GM23338 (cell line): ENCODE data around the gene HLA-F. TPM values are rescaled to one million over a fixed set of nuclear protein-coding genes. Genes with fewer than 3 reads are reported as not detected.

Source experiments
- ATAC-seq: fragments of 200-7000 bp; cut with Tn5 transposase; 3 replicates; pipeline ENCODE4 v1.9.1; 2020
- DNase-seq: peaks from one replicate; pipeline ENCODE4 v3.0.0-alpha.2; 2015; ENCODE audit warnings: low spot score
- H2AFZ ChIP-seq: fragments of 200-600 bp; sonication (generic); 2 replicates; pipeline ENCODE4 v1.8.0; 2016; ENCODE audit warnings: antibody characterized with exemption, mild to moderate bottlenecking, moderate library complexity
- H3F3A ChIP-seq: fragments of 200-600 bp; sonication (generic); replicated peaks from 2 replicates; pipeline ENCODE4 v1.8.0; 2017; ENCODE audit warnings: antibody characterized with exemption, mixed run types, low read depth
- H3K27ac ChIP-seq: fragments of 200-600 bp; sonication (generic); 2 replicates; pipeline ENCODE4 v1.6.1; 2016; ENCODE audit warnings: low read depth
- H3K27me3 ChIP-seq: fragments of 200-600 bp; sonication (generic); 2 replicates; pipeline ENCODE4 v1.8.0; 2016; ENCODE audit warnings: mild to moderate bottlenecking, mixed run types, moderate library complexity; ENCODE audit not compliant: insufficient read depth
- H3K36me3 ChIP-seq: fragments of 200-600 bp; sonication (generic); 2 replicates; pipeline ENCODE4 v1.8.0; 2016; ENCODE audit warnings: mild to moderate bottlenecking; ENCODE audit not compliant: insufficient read depth
- H3K4me1 ChIP-seq: fragments of 200-600 bp; sonication (generic); 2 replicates; pipeline ENCODE4 v1.8.0; 2016; ENCODE audit warnings: mild to moderate bottlenecking, moderate library complexity; ENCODE audit not compliant: insufficient read depth
- H3K4me2 ChIP-seq: fragments of 200-600 bp; sonication (generic); 2 replicates; pipeline ENCODE4 v1.7.1; 2017; ENCODE audit warnings: mixed run types
- H3K4me3 ChIP-seq: fragments of 200-600 bp; sonication (generic); 2 replicates; pipeline ENCODE4 v1.6.1; 2016; ENCODE audit warnings: mixed run types
- H3K79me2 ChIP-seq: fragments of 200-600 bp; sonication (generic); replicated peaks from 2 replicates; pipeline ENCODE4 v1.8.0; 2017; ENCODE audit warnings: mild to moderate bottlenecking; ENCODE audit not compliant: insufficient read depth
- H3K9me2 ChIP-seq: fragments of 200-600 bp; sonication (generic); 2 replicates; pipeline ENCODE4 v1.8.0; 2017; ENCODE audit not compliant: insufficient read depth
- H4K20me1 ChIP-seq: fragments of 200-600 bp; sonication (generic); replicated peaks from 2 replicates; pipeline ENCODE4 v1.8.0; 2017; ENCODE audit warnings: mild to moderate bottlenecking; ENCODE audit not compliant: insufficient read depth
- H3K27ac Mint-ChIP-seq: 2 replicates; pipeline ENCODE4 v1.8.0; 2020; ENCODE audit warnings: inconsistent platforms, mild to moderate bottlenecking, moderate library complexity, mixed read lengths
- H3K27me3 Mint-ChIP-seq: 3 replicates; pipeline ENCODE4 v1.8.0; 2022; ENCODE audit warnings: low read depth, mild to moderate bottlenecking, moderate library complexity, mixed read lengths, inconsistent platforms; ENCODE audit not compliant: insufficient read depth, poor library complexity
- H3K36me3 Mint-ChIP-seq: 3 replicates; pipeline ENCODE4 v1.8.0; 2021; ENCODE audit warnings: low read depth, mild to moderate bottlenecking, inconsistent platforms, moderate library complexity, mixed read lengths
- H3K4me1 Mint-ChIP-seq: 3 replicates; pipeline ENCODE4 v1.8.0; 2020; ENCODE audit warnings: mild to moderate bottlenecking, inconsistent platforms, mixed read lengths
- H3K4me3 Mint-ChIP-seq: 3 replicates; pipeline ENCODE4 v1.8.0; 2021; ENCODE audit warnings: moderate library complexity, mild to moderate bottlenecking, inconsistent platforms, mixed read lengths
- H3K9me3 Mint-ChIP-seq: 3 replicates; pipeline ENCODE4 v1.8.0; 2020; ENCODE audit warnings: moderate library complexity, mild to moderate bottlenecking, inconsistent platforms, mixed read lengths
- CREB1 ChIP-seq: fragments of 250-450 bp; sonication (Bioruptor Pico); IDR thresholded peaks from 2 replicates; pipeline ENCODE4 v1.5.0; 2020; ENCODE audit warnings: low read depth, mild to moderate bottlenecking, moderate library complexity
- STAT1 ChIP-seq: IDR thresholded peaks from one replicate; pipeline ENCODE4 v1.6.1; 2016; ENCODE audit warnings: antibody characterized with exemption; ENCODE audit not compliant: unreplicated experiment
- polyA plus RNA-seq: library from polyadenylated mRNA; unstranded; fragments of >200 nt; fragmentation: Nextera tagmentation; extraction: Ambion mirVana; gene quantifications from 2 replicates; pipeline ENCODE4 v1.2.1, GENCODE V29; 2016
- total RNA-seq: library from RNA; depleted of rRNA; stranded (reverse); fragments of >200 nt; shearing (Covaris generic); gene quantifications from 2 replicates; pipeline ENCODE4 v1.2.3, GENCODE V29; 2014
- TF ChIP-seq, protein P1 (sequence below): fragments of 250-450 bp; sonication (Bioruptor Pico); IDR thresholded peaks from 2 replicates; pipeline ENCODE4 v1.5.0; 2020; ENCODE audit warnings: mild to moderate bottlenecking, moderate library complexity
- TF ChIP-seq, protein P2 (sequence below), 2 experiments: fragments of 200-600 bp in 1 of 2; sonication (generic) in 1 of 2; conservative IDR thresholded peaks; 2 replicates each; pipeline versions ENCODE4 v1.5.1 to v1.6.1; 2016 to 2017; ENCODE audit warnings: antibody characterized with exemption in 2 of 2, low read depth in 2 of 2, mild to moderate bottlenecking in 2 of 2, moderate library complexity in 1 of 2
- TF ChIP-seq, protein P3 (sequence below): IDR thresholded peaks from one replicate; pipeline ENCODE4 v1.6.1; 2018; ENCODE audit warnings: antibody characterized with exemption; ENCODE audit not compliant: unreplicated experiment

Gene HLA-F
- total and polyA plus RNA-seq, 2 experiments from 2014 or later, result 4.4 to 10.4 TPM

DNA sequence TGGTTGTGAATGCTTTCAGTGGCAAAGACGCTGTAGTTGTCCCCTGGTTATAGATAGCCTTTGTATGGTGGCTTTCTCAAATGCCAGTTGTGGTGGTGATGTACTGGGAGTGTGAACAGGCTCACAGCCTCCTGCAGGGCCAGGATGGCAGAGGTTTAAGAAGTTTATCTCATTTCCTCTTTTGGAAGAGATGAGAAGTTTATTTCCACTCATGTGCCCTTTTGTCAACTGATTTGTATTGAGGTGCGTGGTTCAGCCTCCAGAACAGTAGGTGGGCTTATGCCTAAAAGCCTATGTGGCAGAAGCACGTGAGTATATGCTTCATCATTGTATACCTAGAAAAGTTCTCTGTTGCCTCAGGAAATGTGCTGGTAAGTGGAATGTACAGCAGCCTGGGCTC is 28.6 kb upstream of the HLA-F start (continued):
- TF ChIP-seq, protein P1, sequence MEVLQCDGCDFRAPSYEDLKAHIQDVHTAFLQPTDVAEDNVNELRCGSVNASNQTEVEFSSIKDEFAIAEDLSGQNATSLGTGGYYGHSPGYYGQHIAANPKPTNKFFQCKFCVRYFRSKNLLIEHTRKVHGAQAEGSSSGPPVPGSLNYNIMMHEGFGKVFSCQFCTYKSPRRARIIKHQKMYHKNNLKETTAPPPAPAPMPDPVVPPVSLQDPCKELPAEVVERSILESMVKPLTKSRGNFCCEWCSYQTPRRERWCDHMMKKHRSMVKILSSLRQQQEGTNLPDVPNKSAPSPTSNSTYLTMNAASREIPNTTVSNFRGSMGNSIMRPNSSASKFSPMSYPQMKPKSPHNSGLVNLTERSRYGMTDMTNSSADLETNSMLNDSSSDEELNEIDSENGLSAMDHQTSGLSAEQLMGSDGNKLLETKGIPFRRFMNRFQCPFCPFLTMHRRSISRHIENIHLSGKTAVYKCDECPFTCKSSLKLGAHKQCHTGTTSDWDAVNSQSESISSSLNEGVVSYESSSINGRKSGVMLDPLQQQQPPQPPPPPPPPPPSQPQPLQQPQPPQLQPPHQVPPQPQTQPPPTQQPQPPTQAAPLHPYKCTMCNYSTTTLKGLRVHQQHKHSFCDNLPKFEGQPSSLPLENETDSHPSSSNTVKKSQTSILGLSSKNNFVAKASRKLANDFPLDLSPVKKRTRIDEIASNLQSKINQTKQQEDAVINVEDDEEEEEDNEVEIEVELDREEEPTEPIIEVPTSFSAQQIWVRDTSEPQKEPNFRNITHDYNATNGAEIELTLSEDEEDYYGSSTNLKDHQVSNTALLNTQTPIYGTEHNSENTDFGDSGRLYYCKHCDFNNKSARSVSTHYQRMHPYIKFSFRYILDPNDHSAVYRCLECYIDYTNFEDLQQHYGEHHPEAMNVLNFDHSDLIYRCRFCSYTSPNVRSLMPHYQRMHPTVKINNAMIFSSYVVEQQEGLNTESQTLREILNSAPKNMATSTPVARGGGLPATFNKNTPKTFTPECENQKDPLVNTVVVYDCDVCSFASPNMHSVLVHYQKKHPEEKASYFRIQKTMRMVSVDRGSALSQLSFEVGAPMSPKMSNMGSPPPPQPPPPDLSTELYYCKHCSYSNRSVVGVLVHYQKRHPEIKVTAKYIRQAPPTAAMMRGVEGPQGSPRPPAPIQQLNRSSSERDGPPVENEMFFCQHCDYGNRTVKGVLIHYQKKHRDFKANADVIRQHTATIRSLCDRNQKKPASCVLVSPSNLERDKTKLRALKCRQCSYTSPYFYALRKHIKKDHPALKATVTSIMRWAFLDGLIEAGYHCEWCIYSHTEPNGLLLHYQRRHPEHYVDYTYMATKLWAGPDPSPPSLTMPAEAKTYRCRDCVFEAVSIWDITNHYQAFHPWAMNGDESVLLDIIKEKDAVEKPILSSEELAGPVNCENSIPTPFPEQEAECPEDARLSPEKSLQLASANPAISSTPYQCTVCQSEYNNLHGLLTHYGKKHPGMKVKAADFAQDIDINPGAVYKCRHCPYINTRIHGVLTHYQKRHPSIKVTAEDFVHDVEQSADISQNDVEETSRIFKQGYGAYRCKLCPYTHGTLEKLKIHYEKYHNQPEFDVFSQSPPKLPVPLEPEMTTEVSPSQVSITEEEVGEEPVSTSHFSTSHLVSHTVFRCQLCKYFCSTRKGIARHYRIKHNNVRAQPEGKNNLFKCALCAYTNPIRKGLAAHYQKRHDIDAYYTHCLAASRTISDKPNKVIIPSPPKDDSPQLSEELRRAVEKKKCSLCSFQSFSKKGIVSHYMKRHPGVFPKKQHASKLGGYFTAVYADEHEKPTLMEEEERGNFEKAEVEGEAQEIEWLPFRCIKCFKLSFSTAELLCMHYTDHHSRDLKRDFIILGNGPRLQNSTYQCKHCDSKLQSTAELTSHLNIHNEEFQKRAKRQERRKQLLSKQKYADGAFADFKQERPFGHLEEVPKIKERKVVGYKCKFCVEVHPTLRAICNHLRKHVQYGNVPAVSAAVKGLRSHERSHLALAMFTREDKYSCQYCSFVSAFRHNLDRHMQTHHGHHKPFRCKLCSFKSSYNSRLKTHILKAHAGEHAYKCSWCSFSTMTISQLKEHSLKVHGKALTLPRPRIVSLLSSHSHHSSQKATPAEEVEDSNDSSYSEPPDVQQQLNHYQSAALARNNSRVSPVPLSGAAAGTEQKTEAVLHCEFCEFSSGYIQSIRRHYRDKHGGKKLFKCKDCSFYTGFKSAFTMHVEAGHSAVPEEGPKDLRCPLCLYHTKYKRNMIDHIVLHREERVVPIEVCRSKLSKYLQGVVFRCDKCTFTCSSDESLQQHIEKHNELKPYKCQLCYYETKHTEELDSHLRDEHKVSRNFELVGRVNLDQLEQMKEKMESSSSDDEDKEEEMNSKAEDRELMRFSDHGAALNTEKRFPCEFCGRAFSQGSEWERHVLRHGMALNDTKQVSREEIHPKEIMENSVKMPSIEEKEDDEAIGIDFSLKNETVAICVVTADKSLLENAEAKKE, result no peak
- TF ChIP-seq, protein P2, sequence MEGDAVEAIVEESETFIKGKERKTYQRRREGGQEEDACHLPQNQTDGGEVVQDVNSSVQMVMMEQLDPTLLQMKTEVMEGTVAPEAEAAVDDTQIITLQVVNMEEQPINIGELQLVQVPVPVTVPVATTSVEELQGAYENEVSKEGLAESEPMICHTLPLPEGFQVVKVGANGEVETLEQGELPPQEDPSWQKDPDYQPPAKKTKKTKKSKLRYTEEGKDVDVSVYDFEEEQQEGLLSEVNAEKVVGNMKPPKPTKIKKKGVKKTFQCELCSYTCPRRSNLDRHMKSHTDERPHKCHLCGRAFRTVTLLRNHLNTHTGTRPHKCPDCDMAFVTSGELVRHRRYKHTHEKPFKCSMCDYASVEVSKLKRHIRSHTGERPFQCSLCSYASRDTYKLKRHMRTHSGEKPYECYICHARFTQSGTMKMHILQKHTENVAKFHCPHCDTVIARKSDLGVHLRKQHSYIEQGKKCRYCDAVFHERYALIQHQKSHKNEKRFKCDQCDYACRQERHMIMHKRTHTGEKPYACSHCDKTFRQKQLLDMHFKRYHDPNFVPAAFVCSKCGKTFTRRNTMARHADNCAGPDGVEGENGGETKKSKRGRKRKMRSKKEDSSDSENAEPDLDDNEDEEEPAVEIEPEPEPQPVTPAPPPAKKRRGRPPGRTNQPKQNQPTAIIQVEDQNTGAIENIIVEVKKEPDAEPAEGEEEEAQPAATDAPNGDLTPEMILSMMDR (conservative IDR thresholded peaks at IDR 0.05; ENCODE audit: low read depth in 2 of 2), result no peak
- no peak for TF ChIP-seq STAT1

DNA sequence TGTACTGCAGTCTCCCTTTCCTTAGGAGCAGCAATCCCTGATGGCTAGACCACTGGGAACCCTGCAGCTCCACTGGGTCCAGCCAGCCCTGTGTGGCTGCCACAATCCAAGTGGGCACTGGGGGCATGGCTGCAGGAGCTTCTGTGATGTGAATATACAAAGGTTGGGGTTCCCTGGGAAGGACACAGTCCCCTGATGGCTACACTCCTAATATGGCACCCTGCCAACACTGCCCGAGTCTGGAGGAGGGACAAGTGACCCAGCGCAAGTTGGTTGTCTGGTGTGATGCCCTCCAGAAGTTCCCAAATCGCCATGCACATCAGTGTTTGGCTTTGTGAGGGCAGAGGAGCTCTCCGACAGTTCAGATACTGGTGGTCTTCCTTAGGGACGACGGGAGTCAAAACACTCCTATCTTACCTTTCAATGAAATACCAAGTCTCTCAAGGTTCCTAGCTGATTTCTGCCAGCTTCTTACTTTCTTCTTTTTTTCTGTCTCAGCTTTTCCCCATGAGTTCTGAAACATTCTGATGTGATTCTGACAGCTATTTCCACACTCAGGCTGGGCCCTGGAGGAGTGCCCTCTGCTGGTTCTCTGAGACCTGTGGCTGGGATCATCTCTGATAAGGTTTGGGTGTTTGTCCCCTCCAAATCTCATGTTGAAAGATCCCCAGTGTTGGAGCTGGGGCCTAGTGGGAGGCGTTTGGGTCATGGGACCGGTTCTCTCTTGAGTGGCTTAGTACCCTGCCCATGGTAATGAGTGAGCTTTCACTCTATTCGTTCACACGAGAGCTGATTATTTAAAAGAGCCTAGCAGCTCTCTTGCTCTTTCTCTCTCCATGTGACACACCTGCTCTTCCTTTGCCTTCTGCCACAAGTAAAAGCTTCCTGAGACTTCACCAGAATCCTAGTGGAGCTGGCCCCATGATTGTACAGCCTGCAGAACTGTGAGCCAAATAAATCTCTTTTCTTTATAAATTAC is 26.8 kb upstream of the HLA-F start:
- DNase-seq (peak; percentile 79), ATAC-seq (peak; percentile 95)
- H3K27me3 ChIP-seq, result no peaks in the 10 kb centered on the region
- H3F3A ChIP-seq, result no peaks in the 10 kb centered on the region; the same call in 1 of the 2 replicates
- no peak overlapping the region for H3K4me2 ChIP-seq
- no peaks in the 10 kb centered on the region for H3K79me2 ChIP-seq
- peaks cover 10% of the 10 kb centered on the region; the same call in 2 of the 3 replicates for H3K4me1 Mint-ChIP-seq
- no peaks in the 10 kb centered on the region for H3K4me1 ChIP-seq
- TF ChIP-seq, protein P3, sequence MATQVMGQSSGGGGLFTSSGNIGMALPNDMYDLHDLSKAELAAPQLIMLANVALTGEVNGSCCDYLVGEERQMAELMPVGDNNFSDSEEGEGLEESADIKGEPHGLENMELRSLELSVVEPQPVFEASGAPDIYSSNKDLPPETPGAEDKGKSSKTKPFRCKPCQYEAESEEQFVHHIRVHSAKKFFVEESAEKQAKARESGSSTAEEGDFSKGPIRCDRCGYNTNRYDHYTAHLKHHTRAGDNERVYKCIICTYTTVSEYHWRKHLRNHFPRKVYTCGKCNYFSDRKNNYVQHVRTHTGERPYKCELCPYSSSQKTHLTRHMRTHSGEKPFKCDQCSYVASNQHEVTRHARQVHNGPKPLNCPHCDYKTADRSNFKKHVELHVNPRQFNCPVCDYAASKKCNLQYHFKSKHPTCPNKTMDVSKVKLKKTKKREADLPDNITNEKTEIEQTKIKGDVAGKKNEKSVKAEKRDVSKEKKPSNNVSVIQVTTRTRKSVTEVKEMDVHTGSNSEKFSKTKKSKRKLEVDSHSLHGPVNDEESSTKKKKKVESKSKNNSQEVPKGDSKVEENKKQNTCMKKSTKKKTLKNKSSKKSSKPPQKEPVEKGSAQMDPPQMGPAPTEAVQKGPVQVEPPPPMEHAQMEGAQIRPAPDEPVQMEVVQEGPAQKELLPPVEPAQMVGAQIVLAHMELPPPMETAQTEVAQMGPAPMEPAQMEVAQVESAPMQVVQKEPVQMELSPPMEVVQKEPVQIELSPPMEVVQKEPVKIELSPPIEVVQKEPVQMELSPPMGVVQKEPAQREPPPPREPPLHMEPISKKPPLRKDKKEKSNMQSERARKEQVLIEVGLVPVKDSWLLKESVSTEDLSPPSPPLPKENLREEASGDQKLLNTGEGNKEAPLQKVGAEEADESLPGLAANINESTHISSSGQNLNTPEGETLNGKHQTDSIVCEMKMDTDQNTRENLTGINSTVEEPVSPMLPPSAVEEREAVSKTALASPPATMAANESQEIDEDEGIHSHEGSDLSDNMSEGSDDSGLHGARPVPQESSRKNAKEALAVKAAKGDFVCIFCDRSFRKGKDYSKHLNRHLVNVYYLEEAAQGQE, result no peak
- TF ChIP-seq, protein P2 (conservative IDR thresholded peaks at IDR 0.05; ENCODE audit: low read depth in 2 of 2), result peak; percentile 83 to 90
- no peak for TF ChIP-seq CREB1 (CRISPR knock-in tag)
- H3K36me3 ChIP-seq, result no peaks in the 10 kb centered on the region
- no peaks in the 10 kb centered on the region for H3K9me2 ChIP-seq
- H2AFZ ChIP-seq, result peak overlapping the region; percentile 57
- no peak overlapping the region for H3K4me3 ChIP-seq
- H3K27ac ChIP-seq, result no peak overlapping the region
- no peak overlapping the region for H3K4me3 Mint-ChIP-seq
- H3K9me3 Mint-ChIP-seq, result peaks cover 9% of the 10 kb centered on the region
- H4K20me1 ChIP-seq, result no peaks in the 10 kb centered on the region
- peaks cover 7% of the 10 kb centered on the region; the same call in 2 of the 3 replicates for H3K36me3 Mint-ChIP-seq
- no peak overlapping the region for H3K27ac Mint-ChIP-seq
- peaks cover 14% of the 10 kb centered on the region for H3K27me3 Mint-ChIP-seq
